WTC11 (cell line): ENCODE data around the gene RPTOR.

Experiments used
- AR ChIP-seq: fragments of 250-450 bp; sonication (Bioruptor Pico); IDR thresholded peaks from 2 replicates; pipeline ENCODE4 v1.9.0; 2021; ENCODE audit warnings: mild to moderate bottlenecking
- CTCF ChIP-seq: fragments of 200-600 bp; IDR thresholded peaks from 2 replicates; pipeline ENCODE4 v1.8.0; 2022; ENCODE audit warnings: antibody characterized with exemption
- E2F4 ChIP-seq: sonication (generic); formaldehyde crosslinking; IDR thresholded peaks from 2 replicates; pipeline ENCODE4 v1.8.1; 2022; ENCODE audit warnings: low read depth, mild to moderate bottlenecking, moderate library complexity, missing genetic modification reagents, borderline replicate concordance
- FOXP1 ChIP-seq: sonication (generic); formaldehyde crosslinking; IDR thresholded peaks from 2 replicates; pipeline ENCODE4 v1.8.0; 2022; ENCODE audit warnings: missing genetic modification reagents, mild to moderate bottlenecking, moderate library complexity, borderline replicate concordance
- NFYB ChIP-seq: sonication (generic); formaldehyde crosslinking; conservative IDR thresholded peaks from 2 replicates; pipeline ENCODE4 v1.8.0; 2022; ENCODE audit warnings: low read depth, missing genetic modification reagents
- NR1H2 ChIP-seq: sonication (generic); formaldehyde crosslinking; IDR thresholded peaks from 2 replicates; pipeline ENCODE4 v1.9.0; 2021; ENCODE audit warnings: mild to moderate bottlenecking, moderate library complexity, missing genetic modification reagents
- NR2C2 ChIP-seq: sonication (generic); formaldehyde crosslinking; IDR thresholded peaks from 2 replicates; pipeline ENCODE4 v1.8.0; 2022; ENCODE audit warnings: mild to moderate bottlenecking, missing genetic modification reagents
- TEAD1 ChIP-seq: sonication (generic); formaldehyde crosslinking; IDR thresholded peaks from 2 replicates; pipeline ENCODE4 v1.8.0; 2022; ENCODE audit warnings: mild to moderate bottlenecking, missing genetic modification reagents
- TF ChIP-seq, protein P1 (sequence below): sonication (generic); formaldehyde crosslinking; IDR thresholded peaks from 2 replicates; pipeline ENCODE4 v1.8.1; 2023; ENCODE audit warnings: mild to moderate bottlenecking, missing genetic modification reagents, moderate library complexity
- TF ChIP-seq, protein P2 (sequence below): sonication (generic); formaldehyde crosslinking; IDR thresholded peaks from 2 replicates; pipeline ENCODE4 v1.8.0; 2022; ENCODE audit warnings: mild to moderate bottlenecking, missing genetic modification reagents
- TF ChIP-seq, protein P3 (sequence below): sonication (generic); formaldehyde crosslinking; IDR thresholded peaks from 2 replicates; pipeline ENCODE4 v1.8.1; 2022; ENCODE audit warnings: mild to moderate bottlenecking, moderate library complexity, missing genetic modification reagents
- TF ChIP-seq, protein P4 (sequence below): sonication (generic); formaldehyde crosslinking; IDR thresholded peaks from 2 replicates; pipeline ENCODE4 v1.8.1; 2022; ENCODE audit warnings: low read depth, missing genetic modification reagents, borderline replicate concordance

GRCh38 chr17:80608326-80608725 lies 63.7 kb downstream of the RPTOR start:
- TF ChIP-seq, protein P1, sequence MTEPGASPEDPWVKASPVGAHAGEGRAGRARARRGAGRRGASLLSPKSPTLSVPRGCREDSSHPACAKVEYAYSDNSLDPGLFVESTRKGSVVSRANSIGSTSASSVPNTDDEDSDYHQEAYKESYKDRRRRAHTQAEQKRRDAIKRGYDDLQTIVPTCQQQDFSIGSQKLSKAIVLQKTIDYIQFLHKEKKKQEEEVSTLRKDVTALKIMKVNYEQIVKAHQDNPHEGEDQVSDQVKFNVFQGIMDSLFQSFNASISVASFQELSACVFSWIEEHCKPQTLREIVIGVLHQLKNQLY: no peak
- no peak for TF ChIP-seq E2F4 (CRISPR knock-in tag)
- TF ChIP-seq, protein P2, sequence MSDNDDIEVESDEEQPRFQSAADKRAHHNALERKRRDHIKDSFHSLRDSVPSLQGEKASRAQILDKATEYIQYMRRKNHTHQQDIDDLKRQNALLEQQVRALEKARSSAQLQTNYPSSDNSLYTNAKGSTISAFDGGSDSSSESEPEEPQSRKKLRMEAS (CRISPR knock-in tag): no peak
- no peak for TF ChIP-seq CTCF
- no peak for TF ChIP-seq TEAD1 (CRISPR knock-in tag)
- no peak for TF ChIP-seq FOXP1 (CRISPR knock-in tag)
- TF ChIP-seq NR1H2 (CRISPR knock-in tag): no peak
- TF ChIP-seq NR2C2: no peak
- no peak for TF ChIP-seq NFYB
- TF ChIP-seq, protein P3, sequence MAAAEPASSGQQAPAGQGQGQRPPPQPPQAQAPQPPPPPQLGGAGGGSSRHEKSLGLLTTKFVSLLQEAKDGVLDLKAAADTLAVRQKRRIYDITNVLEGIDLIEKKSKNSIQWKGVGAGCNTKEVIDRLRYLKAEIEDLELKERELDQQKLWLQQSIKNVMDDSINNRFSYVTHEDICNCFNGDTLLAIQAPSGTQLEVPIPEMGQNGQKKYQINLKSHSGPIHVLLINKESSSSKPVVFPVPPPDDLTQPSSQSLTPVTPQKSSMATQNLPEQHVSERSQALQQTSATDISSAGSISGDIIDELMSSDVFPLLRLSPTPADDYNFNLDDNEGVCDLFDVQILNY (CRISPR knock-in tag): no peak
- TF ChIP-seq, protein P4, sequence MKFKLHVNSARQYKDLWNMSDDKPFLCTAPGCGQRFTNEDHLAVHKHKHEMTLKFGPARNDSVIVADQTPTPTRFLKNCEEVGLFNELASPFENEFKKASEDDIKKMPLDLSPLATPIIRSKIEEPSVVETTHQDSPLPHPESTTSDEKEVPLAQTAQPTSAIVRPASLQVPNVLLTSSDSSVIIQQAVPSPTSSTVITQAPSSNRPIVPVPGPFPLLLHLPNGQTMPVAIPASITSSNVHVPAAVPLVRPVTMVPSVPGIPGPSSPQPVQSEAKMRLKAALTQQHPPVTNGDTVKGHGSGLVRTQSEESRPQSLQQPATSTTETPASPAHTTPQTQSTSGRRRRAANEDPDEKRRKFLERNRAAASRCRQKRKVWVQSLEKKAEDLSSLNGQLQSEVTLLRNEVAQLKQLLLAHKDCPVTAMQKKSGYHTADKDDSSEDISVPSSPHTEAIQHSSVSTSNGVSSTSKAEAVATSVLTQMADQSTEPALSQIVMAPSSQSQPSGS (CRISPR knock-in tag): no peak
- no peak for TF ChIP-seq AR
